ENCODE data around the gene SLCO3A1.

Gene SLCO3A1

DNA sequence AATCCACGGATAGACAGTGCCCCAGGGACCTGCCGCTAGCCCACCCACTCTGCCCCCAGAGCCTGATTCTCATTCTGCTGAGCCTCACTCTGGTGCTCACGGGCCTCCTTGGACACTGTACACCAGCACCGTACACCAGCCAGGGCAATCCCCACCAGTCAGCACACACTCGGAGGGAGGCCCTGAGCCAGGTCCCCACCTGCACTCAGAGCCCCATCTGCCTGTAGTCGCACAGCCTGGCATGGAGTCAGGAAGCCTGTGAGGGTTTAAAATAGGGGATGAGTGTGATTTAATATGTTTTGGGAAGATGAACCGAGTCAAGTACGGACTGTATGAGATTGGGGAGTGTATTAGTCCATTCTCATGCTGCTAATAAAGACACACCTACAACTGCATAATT lies 223.0 kb downstream of the SLCO3A1 start:
- DNase-seq: no peak

- peak; percentile 68 for DNase-seq
Measured at GRCh38 chr15:92077353-92078085, 224.0 kb downstream of the SLCO3A1 start.

DNA sequence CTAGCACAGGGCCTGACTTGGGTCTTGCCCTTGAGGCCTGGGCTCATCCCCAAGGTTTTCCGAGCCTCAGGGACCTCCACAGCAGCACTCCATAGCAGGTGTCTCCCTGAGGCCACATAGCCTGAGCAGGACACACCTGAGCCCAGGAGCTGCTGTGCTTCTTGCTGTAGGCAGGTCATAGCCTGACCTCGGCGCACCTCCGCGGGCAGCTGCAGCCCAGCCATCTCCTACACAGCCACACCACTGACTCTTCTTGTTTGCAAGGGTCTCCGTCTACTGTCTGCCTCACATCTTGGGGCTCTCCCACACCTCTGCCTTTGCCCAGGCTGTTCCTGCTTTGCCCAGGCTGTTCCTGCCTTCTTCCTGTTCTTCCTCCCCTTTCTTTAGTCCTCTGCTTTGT lies 224.8 kb downstream of the SLCO3A1 start:
- DNase-seq: no peak

- no peak for DNase-seq
Measured at GRCh38 chr15:92079047-92079446, 225.5 kb downstream of the SLCO3A1 start.

GRCh38 chr15:92079647-92080255 lies 226.2 kb downstream of the SLCO3A1 start:
- DNase-seq: no peak

- peak; percentile 84 for DNase-seq
Measured at GRCh38 chr15:92082006-92082843, 228.7 kb downstream of the SLCO3A1 start.

DNA sequence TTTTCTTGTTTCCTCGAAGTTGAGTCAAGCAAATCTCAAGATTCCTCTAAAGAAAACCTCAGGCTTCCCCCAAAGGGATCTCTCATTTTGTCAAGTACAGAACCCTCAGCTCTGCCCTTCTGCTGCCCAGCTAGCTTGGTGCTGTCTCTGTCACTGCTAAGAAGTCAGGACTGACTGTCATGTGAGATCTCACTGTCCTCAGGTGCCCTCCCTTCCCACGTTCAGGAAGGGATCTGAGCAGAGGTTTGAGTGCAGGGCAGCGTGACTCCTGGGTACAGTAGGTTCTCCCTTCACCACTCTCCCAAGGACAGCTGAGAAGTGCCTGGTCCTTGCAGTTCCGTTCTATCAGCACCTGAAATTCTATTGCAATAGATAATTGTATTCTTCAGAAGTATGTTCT lies 229.7 kb downstream of the SLCO3A1 start:
- DNase-seq: no peak

DNA sequence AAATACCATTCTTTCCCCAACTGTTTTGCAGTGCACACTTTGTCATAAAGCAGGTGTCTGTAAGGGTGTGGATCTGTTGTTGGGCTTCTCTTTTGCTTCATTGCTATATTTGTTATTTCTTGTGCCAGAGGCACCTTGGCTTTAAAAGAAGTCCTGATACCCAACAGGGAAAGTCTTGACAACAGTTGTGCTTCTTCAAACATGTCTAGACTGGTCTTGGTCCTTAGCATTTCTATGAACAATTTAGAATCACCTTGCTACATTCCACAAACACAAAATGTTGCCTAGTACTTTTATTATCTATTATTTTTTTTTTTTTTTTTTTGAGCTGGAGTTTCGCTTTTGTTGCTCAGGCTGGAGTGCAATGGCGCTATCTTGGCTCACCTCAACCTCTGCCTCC lies 233.7 kb downstream of the SLCO3A1 start:
- DNase-seq: no peak

- DNase-seq: peak; percentile 57
Measured at GRCh38 chr15:92091155-92091734, 237.7 kb downstream of the SLCO3A1 start.

GRCh38 chr15:92092289-92093105 lies 239.0 kb downstream of the SLCO3A1 start:
- no peak for DNase-seq

- no peak for DNase-seq
Measured at GRCh38 chr15:92095693-92096092, 242.2 kb downstream of the SLCO3A1 start.

GRCh38 chr15:92097474-92098178 lies 244.1 kb downstream of the SLCO3A1 start:
- DNase-seq: peak; percentile 56

DNA sequence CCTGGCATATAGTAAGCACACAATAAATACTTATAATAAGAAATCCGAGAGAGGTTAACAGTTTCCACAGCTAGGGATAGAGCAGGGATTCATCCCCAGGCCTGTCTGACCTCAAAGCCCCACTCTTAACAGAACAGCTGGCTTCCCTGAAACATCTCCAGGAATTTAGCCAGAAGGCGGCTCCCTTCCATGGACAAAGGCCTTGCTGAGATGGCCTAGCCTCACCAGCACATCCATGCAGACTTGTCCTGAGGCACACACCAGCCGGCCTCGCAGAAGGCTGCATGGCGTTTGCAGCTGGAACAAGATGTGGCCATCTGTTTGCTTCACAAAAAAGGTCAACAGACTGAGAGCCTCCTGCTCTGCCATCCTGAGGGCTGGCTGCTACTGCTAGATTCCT lies 245.4 kb downstream of the SLCO3A1 start:
- DNase-seq: peak; percentile 53

GRCh38 chr15:92100301-92100700 lies 246.8 kb downstream of the SLCO3A1 start:
- DNase-seq: no peak

- DNase-seq: no peak
Measured at GRCh38 chr15:92100751-92101150, 247.2 kb downstream of the SLCO3A1 start.

- no peak for DNase-seq
Measured at GRCh38 chr15:92101708-92102394, 248.3 kb downstream of the SLCO3A1 start.

DNA sequence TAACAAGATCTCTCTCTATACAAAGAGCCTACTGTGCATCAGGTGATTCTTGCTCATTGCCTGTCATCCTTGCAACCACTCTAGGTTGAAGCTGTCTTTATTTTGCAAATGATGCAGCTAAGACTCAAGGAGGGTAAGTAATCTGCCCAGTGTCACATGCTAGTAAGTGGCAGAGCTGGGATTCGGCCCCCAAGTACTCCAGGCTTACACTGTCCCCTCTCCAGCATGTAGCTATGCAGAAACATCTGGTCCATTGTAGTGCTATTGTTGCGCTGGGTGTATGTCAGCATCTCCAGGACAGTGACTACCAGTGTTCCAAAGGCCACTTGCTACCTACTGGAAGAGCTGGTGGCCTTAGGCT lies 248.9 kb downstream of the SLCO3A1 start:
- no peak for DNase-seq

DNA sequence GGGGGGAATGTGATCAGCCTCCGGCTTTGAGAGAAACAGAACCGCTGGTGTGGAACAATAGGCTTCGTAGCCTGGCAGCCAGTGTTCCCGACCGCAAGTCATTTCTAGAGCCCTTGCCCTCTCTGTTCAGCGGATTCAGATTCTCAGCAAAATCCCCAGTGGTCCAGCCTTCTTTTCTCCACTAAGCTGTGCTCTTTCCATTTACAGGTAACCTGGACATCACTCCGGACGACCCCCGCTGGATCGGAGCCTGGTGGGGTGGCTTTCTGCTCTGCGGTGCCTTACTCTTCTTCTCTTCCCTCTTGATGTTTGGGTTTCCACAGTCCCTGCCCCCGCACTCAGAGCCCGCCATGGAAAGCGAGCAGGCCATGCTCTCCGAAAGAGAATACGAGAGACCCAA lies 250.6 kb downstream of the SLCO3A1 start:
- DNase-seq: no peak

DNA sequence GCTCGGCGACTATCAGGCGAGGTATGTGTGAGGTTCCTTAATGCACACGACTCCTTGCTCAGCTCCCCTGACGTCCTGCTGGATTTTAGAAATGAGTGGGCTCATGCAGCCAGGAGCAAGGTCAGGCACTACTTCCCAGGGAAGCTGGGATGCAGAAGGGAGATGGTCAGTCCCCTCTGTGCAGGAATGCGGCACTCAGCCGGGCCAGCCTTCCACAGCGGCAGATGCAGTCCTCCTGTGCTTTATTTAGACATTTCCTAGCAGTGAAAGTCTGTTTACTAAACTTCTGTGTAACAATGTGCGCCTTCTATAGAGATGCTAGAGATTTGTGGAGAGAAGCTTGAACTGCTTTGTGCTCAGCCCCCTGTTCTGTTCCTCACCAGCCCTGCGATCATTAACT lies 252.1 kb downstream of the SLCO3A1 start:
- DNase-seq: no peak

GRCh38 chr15:92107510-92107909 lies 254.0 kb downstream of the SLCO3A1 start:
- no peak for DNase-seq

- no peak for DNase-seq
Measured at GRCh38 chr15:92109191-92109873, 255.8 kb downstream of the SLCO3A1 start.

Measured in right hindlimb (tissue), 1 donor.